T-helper 9 cell (primary cell): Measurements from ENCODE around the gene CPHXL2.

Experiments used
- DNase-seq: peaks from one replicate; pipeline ENCODE4 v3.0.0-alpha.2; 2020

The CPHXL2 gene

GRCh38 chr16:75640598-75640997 lies 36.2 kb downstream of the CPHXL2 start:
- no peak for DNase-seq

- DNase-seq, result no peak
These were observed 41.8 kb downstream of the CPHXL2 start for GRCh38 chr16:75635036-75635435.

GRCh38 chr16:75632857-75633256 lies 44.0 kb downstream of the CPHXL2 start:
- DNase-seq, result no peak

- DNase-seq, result no peak
These were observed 46.8 kb downstream of the CPHXL2 start for GRCh38 chr16:75630052-75630451.

- DNase-seq, result no peak
These were observed 47.7 kb downstream of the CPHXL2 start for GRCh38 chr16:75629132-75629531.

- DNase-seq, result no peak
These were observed 48.5 kb downstream of the CPHXL2 start for GRCh38 chr16:75628351-75628750.

GRCh38 chr16:75627851-75628250 lies 49.0 kb downstream of the CPHXL2 start:
- no peak for DNase-seq

- no peak for DNase-seq
These were observed 50.0 kb downstream of the CPHXL2 start for GRCh38 chr16:75626806-75627205.

- DNase-seq, result no peak
These were observed 51.9 kb downstream of the CPHXL2 start for GRCh38 chr16:75624921-75625334.

- peak; percentile 97 for DNase-seq
These were observed 53.8 kb downstream of the CPHXL2 start, which contains the start of gene ADAT1 for GRCh38 chr16:75622761-75623605. Gene ADAT1 (minus strand): TSS chr16:75623281. CDS start chr16:75620799, 2,482 bp downstream.

GRCh38 chr16:75621170-75621477 lies 55.7 kb downstream of the CPHXL2 start:
- no peak for DNase-seq

- DNase-seq, result peak; percentile 49
These were observed 56.3 kb downstream of the CPHXL2 start for GRCh38 chr16:75620326-75621169.

- no peak for DNase-seq
These were observed 58.0 kb downstream of the CPHXL2 start for GRCh38 chr16:75618780-75619179.

GRCh38 chr16:75617121-75617520 lies 59.7 kb downstream of the CPHXL2 start:
- DNase-seq, result no peak

GRCh38 chr16:75616521-75617010 lies 60.2 kb downstream of the CPHXL2 start:
- no peak for DNase-seq

GRCh38 chr16:75615619-75616018 lies 61.2 kb downstream of the CPHXL2 start:
- no peak for DNase-seq

- DNase-seq, result no peak
These were observed 62.5 kb downstream of the CPHXL2 start for GRCh38 chr16:75614066-75614897.
